Measurements from ENCODE around the gene INAFM2.

INAFM2 gene

GRCh38 chr15:40323239-40323952 is at the start of gene INAFM2:
TSS of gene INAFM2 (plus strand) at chr15:40323692. CDS start at chr15:40324056, 364 bp downstream.
- peak; percentile 79 for DNase-seq (ENCODE audit: extremely low read depth, low read depth)
- TF ChIP-seq CTCF (IDR thresholded peaks at IDR 0.05; ENCODE audit: low read depth, low read length) = peak; percentile 53

- DNase-seq (ENCODE audit: extremely low read depth, low read depth) = peak; percentile 52
- TF ChIP-seq CTCF (IDR thresholded peaks at IDR 0.05; ENCODE audit: low read depth, low read length) = no peak; the same call in none of the 2 replicates
These were observed 48.9 kb upstream of the INAFM2 start for GRCh38 chr15:40274350-40275274.

DNA sequence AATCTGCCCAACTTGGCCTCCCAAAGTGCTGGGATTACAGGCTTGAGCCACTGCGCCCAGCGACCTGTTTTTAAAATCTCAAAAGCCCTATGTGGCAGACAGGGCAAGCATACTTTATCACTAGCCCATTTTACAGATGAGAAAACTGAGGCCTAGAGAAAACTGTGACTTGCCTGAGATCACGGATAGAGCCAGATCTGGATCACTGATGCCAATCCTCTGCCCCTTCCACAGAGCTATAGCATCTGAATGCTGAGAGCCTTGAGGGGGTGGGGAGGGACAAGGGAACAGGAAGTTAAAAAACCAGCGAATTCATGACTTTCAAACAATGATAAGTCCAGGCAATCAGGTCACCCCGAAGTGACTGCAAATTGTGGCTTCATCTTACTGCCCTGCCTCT is 48.0 kb upstream of the INAFM2 start:
- no peak for DNase-seq (ENCODE audit: extremely low read depth, low read depth)
- no peak for TF ChIP-seq CTCF (IDR thresholded peaks at IDR 0.05; ENCODE audit: low read depth, low read length)

DNA sequence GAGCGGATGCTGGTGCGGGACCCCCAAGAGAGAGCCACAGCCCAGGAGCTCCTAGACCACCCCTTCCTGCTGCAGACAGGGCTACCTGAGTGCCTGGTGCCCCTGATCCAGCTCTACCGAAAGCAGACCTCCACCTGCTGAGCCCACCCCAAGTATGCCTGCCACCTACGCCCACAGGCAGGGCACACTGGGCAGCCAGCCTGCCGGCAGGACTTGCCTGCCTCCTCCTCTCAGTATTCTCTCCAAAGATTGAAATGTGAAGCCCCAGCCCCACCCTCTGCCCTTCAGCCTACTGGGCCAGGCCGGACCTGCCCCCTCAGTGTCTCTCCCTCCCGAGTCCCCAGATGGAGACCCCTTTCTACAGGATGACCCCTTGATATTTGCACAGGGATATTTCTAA is 47.5 kb upstream of the INAFM2 start:
- no peak for DNase-seq (ENCODE audit: extremely low read depth, low read depth)
- TF ChIP-seq CTCF (IDR thresholded peaks at IDR 0.05; ENCODE audit: low read depth, low read length) = no peak

DNA sequence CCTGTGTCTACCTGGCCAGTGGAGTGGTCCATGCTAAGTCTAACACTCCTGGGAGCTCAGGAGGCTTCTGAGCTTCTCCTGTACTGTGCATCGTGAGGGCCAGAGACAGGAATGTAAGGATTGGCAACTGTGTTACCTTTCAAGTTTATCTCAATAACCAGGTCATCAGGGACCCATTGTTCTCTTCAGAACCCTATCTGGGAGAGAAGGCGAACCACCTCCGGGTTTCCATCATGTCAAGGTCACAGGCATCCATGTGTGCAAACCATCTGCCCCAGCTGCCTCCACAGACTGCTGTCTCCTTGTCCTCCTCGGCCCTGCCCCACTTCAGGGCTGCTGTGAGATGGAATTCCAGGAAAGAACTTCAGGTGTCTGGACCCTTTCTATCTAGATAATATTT is 46.6 kb upstream of the INAFM2 start:
- no peak for DNase-seq (ENCODE audit: extremely low read depth, low read depth)
- TF ChIP-seq CTCF (IDR thresholded peaks at IDR 0.05; ENCODE audit: low read depth, low read length) = no peak

- TF ChIP-seq CTCF (IDR thresholded peaks at IDR 0.05; ENCODE audit: low read depth, low read length) = no peak
- DNase-seq (ENCODE audit: extremely low read depth, low read depth) = no peak
These were observed 46.0 kb upstream of the INAFM2 start for GRCh38 chr15:40277471-40277870.

GRCh38 chr15:40278026-40278425 is 45.5 kb upstream of the INAFM2 start:
- TF ChIP-seq CTCF (IDR thresholded peaks at IDR 0.05; ENCODE audit: low read depth, low read length) = no peak
- DNase-seq (ENCODE audit: extremely low read depth, low read depth) = no peak

Data from AG09319 (cell line).